Brain microvascular endothelial cell (primary cell): Measurements from ENCODE around the gene BABAM2.

ENCODE experiments used
- DNase-seq: peaks from one replicate; pipeline ENCODE4 v3.0.0-alpha.2; 2020
- H3K27ac ChIP-seq: fragments of 250-450 bp; sonication (Bioruptor Pico); 2 replicates; pipeline ENCODE4 v1.5.1; 2020; ENCODE audit warnings: mild to moderate bottlenecking, moderate library complexity
- H3K27me3 ChIP-seq: fragments of 250-450 bp; sonication (Bioruptor Pico); replicated peaks from 2 replicates; pipeline ENCODE4 v1.5.1; 2020; ENCODE audit warnings: mild to moderate bottlenecking
- H3K36me3 ChIP-seq: fragments of 250-450 bp; sonication (Bioruptor Pico); replicated peaks from 2 replicates; pipeline ENCODE4 v1.5.1; 2020; ENCODE audit warnings: mild to moderate bottlenecking
- H3K4me3 ChIP-seq: 2 replicates; pipeline ENCODE4 v1.5.1; 2011; ENCODE audit warnings: low read depth, mild to moderate bottlenecking, control low read depth, low read length, moderate library complexity
- CTCF ChIP-seq: IDR thresholded peaks from 2 replicates; pipeline ENCODE4 v1.5.1; 2011; ENCODE audit warnings: low read depth, mild to moderate bottlenecking, moderate library complexity, low read length, control low read depth, inconsistent platforms; ENCODE audit errors: missing control alignments
- in situ Hi-C: cut with HindIII; loops from 2 replicates; pipeline ENCODE4 v1.10.0; 2017; ENCODE audit warnings: low sequenced_read_pairs, low pct_ligation_motif_present

Gene BABAM2

DNA sequence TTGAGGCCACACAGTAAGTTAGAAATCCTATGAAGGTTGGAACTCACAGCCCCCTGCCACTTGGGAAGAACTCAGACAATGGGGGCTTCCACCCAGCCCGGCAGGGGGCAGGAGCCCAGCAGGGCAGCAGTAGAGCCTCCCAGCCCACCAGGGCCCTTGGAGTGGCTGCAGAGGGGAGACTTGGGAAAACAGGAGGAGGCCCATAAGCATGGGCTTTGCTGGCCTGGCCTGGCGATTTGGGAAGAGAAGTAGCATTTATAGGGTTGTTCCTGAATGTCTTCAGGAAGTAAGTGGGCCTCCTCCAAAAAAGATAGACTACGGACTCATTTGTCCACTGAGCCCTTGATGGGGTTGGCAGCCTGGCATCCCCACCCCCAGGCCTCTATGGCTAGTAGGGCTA, 484.7 kb downstream of the BABAM2 start:
- TF ChIP-seq CTCF = no peak
- in situ Hi-C loops = no loop called here
- no peak overlapping the region for H3K27ac ChIP-seq
- DNase-seq = no peak
- no peaks in the 10 kb centered on the region for H3K27me3 ChIP-seq
- no peak overlapping the region for H3K4me3 ChIP-seq
- H3K36me3 ChIP-seq = no peaks in the 10 kb centered on the region

DNA sequence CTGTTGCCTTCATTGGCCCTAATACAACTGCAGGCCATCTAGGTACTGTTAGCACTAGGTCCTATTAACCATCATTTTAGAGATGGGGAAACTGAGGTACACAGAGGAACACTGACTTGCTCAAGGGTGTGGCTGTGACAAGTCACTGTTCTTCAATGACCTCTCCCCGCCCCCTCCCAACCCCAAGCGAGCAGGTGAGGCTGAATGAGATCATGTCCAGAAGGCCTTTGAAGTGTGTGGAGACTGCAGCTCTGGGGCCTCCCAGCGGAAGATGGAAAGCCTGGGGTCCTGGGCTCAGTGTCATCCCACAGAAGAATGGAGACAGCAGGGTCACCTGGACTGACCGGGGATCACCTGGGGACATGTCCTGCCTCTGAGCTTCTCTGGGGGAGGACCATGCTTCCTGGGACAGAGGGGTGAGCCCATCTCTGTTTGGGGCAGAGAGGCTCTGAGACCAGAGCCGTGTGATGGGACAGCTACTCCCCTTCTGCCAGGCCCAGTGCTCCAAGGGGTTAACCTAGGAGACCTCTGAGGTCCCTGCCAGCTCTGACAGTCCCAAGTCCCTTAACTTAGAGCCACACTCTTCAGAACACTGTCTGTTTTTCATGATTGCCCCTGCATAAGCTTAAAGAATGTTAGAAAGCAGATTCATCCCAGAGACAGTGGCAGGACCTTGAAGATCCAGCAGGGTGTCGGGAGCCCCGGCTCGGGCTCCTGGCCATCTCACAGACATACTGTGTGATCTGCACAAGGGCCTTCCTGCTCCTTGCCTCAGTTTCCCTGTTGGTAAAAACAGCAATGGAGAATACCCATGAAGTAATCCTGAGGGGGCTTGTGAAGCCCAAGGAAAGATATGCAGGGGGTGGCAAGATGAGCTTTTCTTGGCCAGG, 485.5 kb downstream of the BABAM2 start:
- H3K27ac ChIP-seq = no peak overlapping the region
- H3K36me3 ChIP-seq = no peaks in the 10 kb centered on the region
- in situ Hi-C loops = no loop called here
- TF ChIP-seq CTCF = no peak
- DNase-seq = no peak
- no peak overlapping the region for H3K4me3 ChIP-seq
- no peaks in the 10 kb centered on the region for H3K27me3 ChIP-seq

- H3K27me3 ChIP-seq = no peaks in the 10 kb centered on the region
- no peak for DNase-seq
- no peak overlapping the region for H3K4me3 ChIP-seq
- in situ Hi-C loops = no loop called here
- no peaks in the 10 kb centered on the region for H3K36me3 ChIP-seq
- no peak for TF ChIP-seq CTCF
- H3K27ac ChIP-seq = no peak overlapping the region
Observed at GRCh38 chr2:28377195-28377816, 486.8 kb downstream of the BABAM2 start.

- Histone ChIP-seq H3K27ac (no peak overlapping the region), H3K36me3 (no peaks in the 10 kb centered on the region), H3K27me3 (no peaks in the 10 kb centered on the region), H3K4me3 (no peak overlapping the region)
- in situ Hi-C loops = no loop called here
- TF ChIP-seq CTCF = no peak
- DNase-seq = no peak
Observed at GRCh38 chr2:28377984-28378678, 487.6 kb downstream of the BABAM2 start.

- no peak for TF ChIP-seq CTCF
- H3K4me3 ChIP-seq = no peak overlapping the region
- no peaks in the 10 kb centered on the region for H3K36me3 ChIP-seq
- no peak overlapping the region for H3K27ac ChIP-seq
- DNase-seq = no peak
- in situ Hi-C loops = no loop called here
- no peaks in the 10 kb centered on the region for H3K27me3 ChIP-seq
Observed at GRCh38 chr2:28378679-28379584, 488.4 kb downstream of the BABAM2 start.
